ENCODE data around the gene SH3TC2.

DNA sequence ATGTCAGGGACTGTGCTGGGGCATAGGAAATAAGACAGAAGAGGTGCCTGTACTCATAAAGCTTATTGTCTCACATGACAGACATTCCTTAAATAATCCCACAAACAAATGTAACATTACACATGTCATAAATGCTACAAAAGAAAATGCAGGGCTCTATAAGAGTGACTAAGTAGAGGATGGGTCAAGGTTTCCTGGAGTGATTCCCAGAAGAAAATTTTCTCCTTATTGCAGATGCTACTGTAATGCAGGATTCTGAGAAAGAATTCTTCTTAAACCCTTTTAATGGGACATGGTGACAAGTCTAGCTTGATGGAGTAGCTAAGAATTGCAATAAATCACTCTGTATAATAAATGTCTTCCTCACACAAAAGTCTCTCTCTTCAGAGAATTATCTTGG is 55.7 kb downstream of the SH3TC2 start:
- no peak for TF ChIP-seq ZNF274 (IDR thresholded peaks at IDR 0.05; ENCODE audit: low read depth, low read length)
- TF ChIP-seq SUZ12 (IDR thresholded peaks at IDR 0.05; ENCODE audit: extremely low read depth, insufficient read depth, insufficient read length): no peak
- no peak for TF ChIP-seq YY1 (IDR thresholded peaks at IDR 0.05; ENCODE audit: insufficient read depth, insufficient read length)

Measured in NT2/D1 (cell line).